HCT116 (cell line): Measurements from ENCODE around the gene IFT122. TPM values are rescaled to one million over a fixed set of nuclear protein-coding genes. Genes with fewer than 3 reads are reported as not detected.

ENCODE experiments used
- ATAC-seq: fragments of 200-7000 bp; cut with Tn5 transposase; 2 replicates; pipeline ENCODE4 v1.9.1; 2020; ENCODE audit warnings: mild to moderate bottlenecking, moderate library complexity
- BruUV-seq: library from RNA; stranded (reverse); fragments of 400-500 nt; replicated peaks from 2 replicates; lab custom pipeline; 2021; lab: Mats Ljungman, UMichigan
- CTCF ChIA-PET: fragments of 300-600 bp; sonication (Branson Sonifier 250); formaldehyde crosslinking; loops from one replicate; lab custom pipeline; 2021; ENCODE audit warnings: antibody characterized with exemption; lab: Charles Lee
- POLR2A ChIA-PET: fragments of 300-600, 350-600 bp; sonication (Branson Sonifier 250); formaldehyde crosslinking; loops from one replicate; lab custom pipeline; 2021; ENCODE audit warnings: antibody characterized with exemption; lab: Charles Lee
- RAD21 ChIA-PET, 2 experiments: fragments of 300-600 bp; sonication (Branson Sonifier 250); formaldehyde crosslinking; loops; one replicate each; lab custom pipeline; 2023; ENCODE audit warnings: low total read pairs in 2 of 2; ENCODE audit not compliant: uncharacterized antibody in 2 of 2, unreplicated experiment in 2 of 2, low non-redundant PET in 1 of 2; lab: Charles Lee
- DNase-seq: peaks from one replicate; pipeline ENCODE4 v3.0.0-alpha.2; 2010; ENCODE audit warnings: low read depth, low spot score
- H2AFZ ChIP-seq: fragments of 200-600 bp; shearing (Covaris generic), sonication (generic); 2 replicates; pipeline ENCODE4 v1.6.1; 2017; ENCODE audit warnings: low read depth, mixed run types, mixed read lengths, antibody characterized with exemption, low read length; ENCODE audit not compliant: poor library complexity, severe bottlenecking
- H3K27ac ChIP-seq: 2 replicates; pipeline ENCODE4 v1.5.1; 2012; ENCODE audit warnings: low read depth, low read length
- H3K27me3 ChIP-seq: fragments of 200-600 bp; sonication (generic); 2 replicates; pipeline ENCODE4 v1.6.1; 2016; ENCODE audit warnings: mixed run types, low read length, mixed read lengths; ENCODE audit not compliant: insufficient read depth
- H3K36me3 ChIP-seq, 2 experiments: fragments of 200-500 bp in 1 of 2; fragments of 200-600 bp in 1 of 2; sonication (Bioruptor generic) in 1 of 2; sonication (generic) in 1 of 2; 2 replicates each; pipeline versions ENCODE4 v1.5.1 to v1.6.1; 2014 to 2016; ENCODE audit warnings: low read length in 2 of 2, inconsistent platforms in 1 of 2, mixed read lengths in 1 of 2, mixed run types in 1 of 2; ENCODE audit not compliant: insufficient read depth in 2 of 2, control insufficient read depth in 1 of 2
- H3K4me1 ChIP-seq, 2 experiments: fragments of 200-600 bp in 1 of 2; sonication (generic) in 1 of 2; 2 replicates each; pipeline versions ENCODE4 v1.5.1 to v1.6.1; 2012 to 2017; ENCODE audit warnings: low read length in 2 of 2, inconsistent platforms in 1 of 2, mild to moderate bottlenecking in 1 of 2, mixed read lengths in 1 of 2, mixed run types in 1 of 2, moderate library complexity in 1 of 2; ENCODE audit not compliant: insufficient read depth in 2 of 2, control insufficient read depth in 1 of 2
- H3K4me2 ChIP-seq: fragments of 200-600 bp; sonication (generic); 2 replicates; pipeline ENCODE4 v1.6.1; 2017; ENCODE audit warnings: mixed run types, low read length, mixed read lengths
- H3K4me3 ChIP-seq, 2 experiments: fragments of 200-600 bp in 1 of 2; sonication (generic) in 1 of 2; replicated peaks in 1 of 2; 2 replicates each; pipeline ENCODE4 v1.5.1; 2011 to 2016; ENCODE audit warnings: low read length in 2 of 2, control low read depth in 1 of 2, low read depth in 1 of 2, mild to moderate bottlenecking in 1 of 2, mixed read lengths in 1 of 2, mixed run types in 1 of 2
- H3K79me2 ChIP-seq: fragments of 200-600 bp; sonication (generic); 2 replicates; pipeline ENCODE4 v1.6.1; 2017; ENCODE audit warnings: mild to moderate bottlenecking, mixed run types, low read length, moderate library complexity, mixed read lengths; ENCODE audit not compliant: insufficient read depth
- H3K9ac ChIP-seq: fragments of 200-600 bp; sonication (generic); 2 replicates; pipeline ENCODE4 v1.6.1; 2016; ENCODE audit warnings: low read length, mixed read lengths
- H3K9me2 ChIP-seq: fragments of 200-600 bp; sonication (generic), shearing (Covaris generic); 2 replicates; pipeline ENCODE4 v1.6.1; 2017; ENCODE audit warnings: mixed run types, mild to moderate bottlenecking, moderate library complexity; ENCODE audit not compliant: insufficient read depth
- H3K9me3 ChIP-seq, 2 experiments: fragments of 200-500 bp in 1 of 2; fragments of 200-600 bp in 1 of 2; sonication (Bioruptor generic) in 1 of 2; sonication (generic) in 1 of 2; 2 replicates each; pipeline ENCODE4 v1.6.1; 2014 to 2017; ENCODE audit warnings: low read length in 2 of 2, mixed read lengths in 2 of 2, inconsistent platforms in 1 of 2, low read depth in 1 of 2, mild to moderate bottlenecking in 1 of 2, mixed run types in 1 of 2, moderate library complexity in 1 of 2; ENCODE audit not compliant: control insufficient read depth in 1 of 2, insufficient read depth in 1 of 2
- H4K20me1 ChIP-seq: fragments of 200-600 bp; sonication (generic), shearing (Covaris generic); 2 replicates; pipeline ENCODE4 v1.6.1; 2017; ENCODE audit warnings: mixed run types, mild to moderate bottlenecking, moderate library complexity; ENCODE audit not compliant: insufficient read depth
- CBX3 ChIP-seq: IDR thresholded peaks from 2 replicates; pipeline ENCODE4 v1.6.1; 2012; ENCODE audit warnings: low read depth
- EZH2phosphoT487 ChIP-seq: fragments of 200-600 bp; IDR thresholded peaks from 2 replicates; pipeline ENCODE4 v1.6.1; 2018; ENCODE audit warnings: antibody characterized with exemption, borderline replicate concordance
- JUND ChIP-seq: IDR thresholded peaks from 2 replicates; pipeline ENCODE4 v1.6.1; 2012
- POLR2AphosphoS5 ChIP-seq: IDR thresholded peaks from 2 replicates; pipeline ENCODE4 v1.6.1; 2011; ENCODE audit warnings: mild to moderate bottlenecking, low read depth, low read length, moderate library complexity
- RAD21 ChIP-seq: IDR thresholded peaks from 2 replicates; pipeline ENCODE4 v1.6.1; 2012; ENCODE audit warnings: low read depth, mild to moderate bottlenecking
- ZFX ChIP-seq: fragments of 450-650 bp; IDR thresholded peaks from 2 replicates; pipeline ENCODE4 v1.6.1; 2017
- intact Hi-C: fragments of 100-400 bp; cut with micrococcal nuclease; formaldehyde crosslinking; loops from 2 replicates; pipeline ENCODE4 v1.10.0; 2022
- total RNA-seq: library from RNA; stranded (reverse); gene quantifications from one replicate; pipeline ENCODE4 v1.2.1, GENCODE V29; 2021; ENCODE audit not compliant: unreplicated experiment

The IFT122 gene
- total RNA-seq, 1 experiment from 2014 or later: 21.4 TPM

DNA sequence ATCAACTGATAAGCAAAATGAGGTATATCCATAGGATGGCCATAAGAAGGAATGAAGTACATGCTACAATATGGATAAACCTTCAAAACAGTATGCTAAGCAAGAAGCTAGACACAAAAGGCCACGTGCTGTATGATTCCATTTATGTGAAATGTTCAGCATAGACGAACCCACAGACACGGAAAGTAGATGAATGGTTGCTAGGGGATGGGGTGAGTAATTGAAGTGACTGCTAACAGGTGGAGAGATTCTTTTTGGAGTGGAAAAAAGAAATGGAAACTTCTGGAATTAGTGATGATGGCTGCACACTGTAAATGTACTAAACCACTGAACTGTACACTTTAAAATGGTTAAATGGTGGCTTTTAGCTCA lies 11.0 kb upstream of the IFT122 start:
- Histone ChIP-seq H3K27me3 (no peaks in the 10 kb centered on the region), H3K4me1 (peaks cover 0 to 14% of the 10 kb centered on the region in 2 experiments; a peak in 2 of 4 replicates), H2AFZ (no peak overlapping the region), H3K36me3 (peaks cover 27 to 34% of the 10 kb centered on the region in 2 experiments), H3K4me3 (no peak overlapping the region), H3K27ac (no peak overlapping the region), H3K9ac (no peak overlapping the region), H3K9me2 (no peaks in the 10 kb centered on the region), H4K20me1 (no peaks in the 10 kb centered on the region), H3K9me3 (no peaks in the 10 kb centered on the region), H3K4me2 (no peak overlapping the region), H3K79me2 (no peaks in the 10 kb centered on the region)
- no TSS peak for BruUV-seq
- ATAC-seq: no peak
- intact Hi-C loops: no loop called here
- DNase-seq: no peak
- ChIA-PET CTCF (no interaction called here), RAD21 (no interaction called here)
- TF ChIP-seq ZFX (no peak), EZH2phosphoT487 (no peak), POLR2AphosphoS5 (no peak), CBX3 (no peak), JUND (no peak)
- TF ChIP-seq, all 23 proteins: peak for 0
- POLR2A ChIA-PET: no interaction called here

- DNase-seq: no peak
- H4K20me1 ChIP-seq: no peaks in the 10 kb centered on the region
- no peak for ATAC-seq
- no peak overlapping the region for H3K4me2 ChIP-seq
- intact Hi-C loops: no loop called here
- POLR2A ChIA-PET: no interaction called here
- no peak overlapping the region for H3K9ac ChIP-seq
- H3K27me3 ChIP-seq: no peaks in the 10 kb centered on the region
- H3K4me3 ChIP-seq: no peak overlapping the region
- H3K9me2 ChIP-seq: no peaks in the 10 kb centered on the region
- TF ChIP-seq RAD21: no peak
- TF ChIP-seq, all 23 proteins: peak for 0
- Histone ChIP-seq H3K36me3 (peaks cover 33 to 38% of the 10 kb centered on the region in 2 experiments), H3K79me2 (peaks cover 5% of the 10 kb centered on the region; the same call in 1 of the 2 replicates), H2AFZ (no peak overlapping the region), H3K27ac (no peak overlapping the region), H3K9me3 (no peaks in the 10 kb centered on the region), H3K4me1 (peaks cover 0 to 9% of the 10 kb centered on the region in 2 experiments; a peak in 2 of 4 replicates)
- no TSS peak for BruUV-seq
- ChIA-PET CTCF (no interaction called here), RAD21 (no interaction called here)
These were observed 10.4 kb upstream of the IFT122 start for GRCh38 chr3:129429602-129430001.
